T47D (cell line): ENCODE data around the gene TMEM63A.
A peak's percentile ranks its signal among the peaks of the same experiment; 100 is the strongest.

Experiments
- DNase-seq, 2 experiments: peaks; one replicate each; pipeline versions ENCODE4 v3.0.0 to v3.0.0-alpha.2; 2011 to 2012; ENCODE audit warnings: low read depth in 1 of 2, low spot score in 1 of 2
- JUND ChIP-seq: IDR thresholded peaks from 2 replicates; pipeline ENCODE4 v1.6.1; 2012; ENCODE audit warnings: low read depth
- in situ Hi-C: cut with HindIII; loops from 2 replicates; pipeline ENCODE4 v1.10.0; 2016; ENCODE audit warnings: low sequenced_read_pairs, low pct_unique_long_range_greater_than_20kb

TMEM63A gene

DNA sequence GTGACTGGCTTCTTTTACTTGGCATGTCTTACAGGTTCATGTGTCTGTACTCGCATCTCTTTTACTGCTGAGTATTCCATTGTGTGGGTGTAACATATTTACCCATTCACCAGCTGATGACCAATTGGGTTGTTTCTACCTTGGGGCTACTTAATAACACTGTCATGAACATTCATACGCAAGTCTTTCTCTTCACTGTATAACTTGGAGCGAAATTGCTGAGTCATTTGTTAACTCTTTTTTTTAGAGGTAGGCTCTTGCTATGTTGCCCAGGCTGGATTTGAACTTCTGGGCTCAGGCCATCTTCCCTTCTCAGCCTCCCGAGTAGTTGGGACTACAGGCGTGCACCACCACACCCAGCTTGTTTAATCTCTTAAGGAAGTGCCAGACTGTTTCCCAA, 35.4 kb upstream of the TMEM63A start:
- no peak for TF ChIP-seq JUND
- in situ Hi-C loops: no loop called here
- DNase-seq: peak in 1 of 2 experiments; percentile 39

DNA sequence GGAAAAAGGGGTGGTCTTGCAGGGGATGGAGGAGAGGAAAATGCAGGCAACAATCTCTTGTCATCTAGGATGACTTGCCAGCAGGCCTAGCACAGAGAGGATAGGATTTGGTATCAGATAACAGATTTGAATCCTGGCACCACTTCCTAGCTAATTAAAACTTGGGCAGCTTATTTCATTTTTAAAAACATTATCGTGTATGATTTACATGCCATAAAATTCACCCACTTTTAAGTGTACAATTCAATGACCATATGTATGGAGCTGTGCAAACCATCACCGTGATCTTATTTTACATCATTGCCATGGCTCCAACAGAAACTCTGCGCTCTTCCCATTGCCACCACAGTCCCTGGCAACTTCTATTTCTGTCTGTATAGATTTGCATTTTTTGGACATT, 34.9 kb upstream of the TMEM63A start:
- no peak for DNase-seq
- in situ Hi-C loops: no loop called here
- TF ChIP-seq JUND: no peak

DNA sequence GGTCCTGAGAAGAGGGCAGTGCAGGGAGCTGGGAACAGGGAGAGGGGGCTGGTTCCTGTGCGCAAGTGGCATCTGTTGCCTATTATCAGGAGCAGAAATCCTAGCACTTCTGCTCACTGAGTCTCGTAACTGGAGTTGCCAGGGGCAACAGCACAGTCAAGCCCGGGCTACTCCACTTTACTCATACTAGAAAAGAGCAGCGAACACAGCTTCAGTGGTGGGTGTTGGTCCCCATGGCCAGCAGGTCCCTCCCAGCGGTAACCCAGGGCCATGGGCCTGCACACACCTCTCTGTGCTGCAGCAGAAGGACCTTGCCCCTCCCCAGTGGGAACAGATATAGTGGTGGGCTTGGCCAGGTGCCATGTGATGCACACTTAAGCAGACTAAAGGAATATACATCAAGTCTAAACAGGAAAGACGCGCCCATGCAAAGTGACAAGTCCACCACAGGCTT, 33.4 kb upstream of the TMEM63A start:
- in situ Hi-C loops: no loop called here
- DNase-seq: no peak

DNA sequence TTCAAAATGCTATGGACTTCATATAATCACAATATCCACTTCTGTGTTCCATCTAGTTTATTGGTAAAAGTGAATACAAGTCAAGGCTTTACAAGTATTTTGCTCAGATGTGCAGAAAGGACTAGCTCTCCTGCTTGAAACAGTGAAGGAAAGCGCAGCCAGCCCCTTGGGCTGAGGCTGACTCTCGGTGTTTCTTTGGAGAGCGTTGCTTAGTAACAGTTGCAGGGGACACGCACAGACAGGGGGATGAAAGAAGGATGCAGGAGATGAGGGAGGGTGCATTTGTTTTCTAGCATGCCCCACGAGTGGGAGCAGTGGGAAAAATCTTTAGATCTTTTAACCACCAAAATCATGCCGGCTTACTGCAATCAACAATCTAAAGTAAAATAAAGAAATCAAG, 32.8 kb upstream of the TMEM63A start:
- no peak for DNase-seq
- no peak for TF ChIP-seq JUND
- in situ Hi-C loops: no loop called here

More for the DNA sequence above, 33.4 kb upstream of the TMEM63A start:
- TF ChIP-seq JUND: no peak

DNA sequence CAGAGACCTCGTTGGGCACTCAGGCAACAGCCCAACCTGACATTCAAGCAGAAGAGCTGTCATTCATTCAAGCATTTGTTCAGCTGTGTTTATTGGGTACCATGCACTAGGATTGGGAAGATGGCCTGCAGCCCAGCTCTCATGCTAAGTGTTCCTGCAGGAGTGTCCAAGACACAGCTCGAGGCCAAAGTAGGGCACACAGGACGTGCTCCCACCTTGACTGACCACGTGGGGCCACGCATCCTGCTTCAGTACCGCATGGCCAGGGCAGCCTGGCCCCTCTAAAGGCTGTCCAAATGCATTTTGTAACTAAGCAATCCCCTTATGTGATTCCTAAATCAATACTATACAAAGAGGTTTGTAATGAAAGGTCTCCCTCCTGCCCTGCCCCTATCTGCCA, 32.2 kb upstream of the TMEM63A start:
- no peak for TF ChIP-seq JUND
- no peak for DNase-seq
- in situ Hi-C loops: no loop called here

DNA sequence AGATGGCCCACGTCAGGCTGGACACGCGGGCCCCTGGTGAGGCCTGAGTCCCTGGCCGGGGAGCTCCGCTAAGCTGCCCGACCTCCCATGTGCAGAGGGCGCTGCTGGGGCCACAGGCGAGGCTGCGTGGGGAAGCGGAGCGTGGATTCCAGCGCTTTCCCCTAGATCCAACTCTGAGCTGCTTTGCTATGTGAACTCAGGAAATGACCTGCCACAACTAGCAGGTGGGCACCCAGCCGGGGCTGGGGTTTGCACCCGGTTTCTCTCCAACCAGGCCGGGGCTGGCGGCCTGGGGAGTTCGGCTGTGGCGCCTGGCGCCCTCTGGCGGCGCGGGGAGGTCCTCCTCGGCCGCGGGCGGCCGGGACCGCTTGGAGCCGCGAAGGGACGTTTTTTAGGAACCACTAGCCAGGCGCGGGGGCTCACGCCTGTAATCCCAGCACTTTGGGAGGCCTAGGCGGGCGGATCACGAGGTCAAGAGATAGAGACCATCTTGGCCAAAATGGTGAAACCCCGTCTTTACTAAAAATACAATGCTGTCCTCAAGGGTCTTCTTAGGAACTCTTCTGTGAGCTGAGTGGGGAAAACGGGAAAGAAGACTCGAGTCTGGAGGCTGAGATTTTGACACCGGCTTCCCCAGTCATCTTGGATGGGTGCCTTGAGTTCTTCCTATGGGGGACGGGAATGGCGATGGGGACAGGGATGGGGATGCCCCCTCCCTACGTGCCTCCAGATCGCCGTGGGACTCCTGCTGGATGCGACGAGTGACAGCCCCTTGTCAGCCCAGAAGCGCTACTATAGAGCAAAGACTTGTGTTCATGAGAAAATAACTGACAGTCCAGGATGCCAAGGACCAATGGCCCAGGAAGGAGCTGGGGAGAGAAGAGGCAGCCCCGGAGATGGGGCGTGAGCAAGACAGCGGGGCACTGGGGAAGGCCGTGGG, 29.3 kb upstream of the TMEM63A start:
- in situ Hi-C loops: no loop called here
- DNase-seq: no peak

DNA sequence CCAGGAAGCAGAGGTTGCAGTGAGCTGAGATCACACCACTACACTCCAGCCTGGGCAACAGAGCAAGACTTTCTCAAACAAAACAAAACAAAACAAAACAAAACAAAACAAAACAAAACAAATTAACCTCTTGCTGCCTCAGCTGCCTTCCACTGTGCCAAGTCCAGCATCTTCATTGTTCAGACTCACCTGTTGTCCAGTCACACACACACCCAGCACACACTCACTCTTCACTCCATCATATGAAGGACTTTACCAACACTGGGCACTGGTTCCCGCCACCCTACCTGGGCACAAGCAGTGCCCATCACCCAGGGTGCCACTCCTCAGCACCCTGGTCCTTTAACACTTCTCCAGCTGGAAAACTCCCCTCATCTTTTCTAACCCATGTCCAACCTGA, 27.3 kb upstream of the TMEM63A start:
- in situ Hi-C loops: no loop called here
- DNase-seq: no peak
- TF ChIP-seq JUND: no peak

More for the DNA sequence above, 29.3 kb upstream of the TMEM63A start:
- TF ChIP-seq JUND: no peak

DNA sequence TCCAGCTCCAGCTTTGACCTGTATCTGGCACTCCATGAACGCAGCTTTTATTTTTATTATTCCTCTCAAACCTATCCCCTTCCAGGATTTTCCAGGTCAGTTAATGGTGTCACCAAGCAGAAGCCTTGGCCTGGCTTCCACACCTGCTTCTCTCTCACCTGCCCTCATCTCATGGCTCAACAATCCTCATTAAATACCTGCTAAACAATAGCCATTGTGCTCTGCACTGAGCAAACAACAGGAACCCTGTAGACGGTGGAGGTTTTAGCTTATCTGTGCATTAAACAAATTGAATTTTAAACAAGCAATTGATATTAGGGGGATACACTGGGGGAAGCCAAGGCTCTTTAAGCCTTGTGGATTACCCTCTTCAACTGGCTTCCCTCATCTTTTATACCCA, 26.6 kb upstream of the TMEM63A start:
- DNase-seq: no peak
- in situ Hi-C loops: no loop called here
- TF ChIP-seq JUND: no peak

DNA sequence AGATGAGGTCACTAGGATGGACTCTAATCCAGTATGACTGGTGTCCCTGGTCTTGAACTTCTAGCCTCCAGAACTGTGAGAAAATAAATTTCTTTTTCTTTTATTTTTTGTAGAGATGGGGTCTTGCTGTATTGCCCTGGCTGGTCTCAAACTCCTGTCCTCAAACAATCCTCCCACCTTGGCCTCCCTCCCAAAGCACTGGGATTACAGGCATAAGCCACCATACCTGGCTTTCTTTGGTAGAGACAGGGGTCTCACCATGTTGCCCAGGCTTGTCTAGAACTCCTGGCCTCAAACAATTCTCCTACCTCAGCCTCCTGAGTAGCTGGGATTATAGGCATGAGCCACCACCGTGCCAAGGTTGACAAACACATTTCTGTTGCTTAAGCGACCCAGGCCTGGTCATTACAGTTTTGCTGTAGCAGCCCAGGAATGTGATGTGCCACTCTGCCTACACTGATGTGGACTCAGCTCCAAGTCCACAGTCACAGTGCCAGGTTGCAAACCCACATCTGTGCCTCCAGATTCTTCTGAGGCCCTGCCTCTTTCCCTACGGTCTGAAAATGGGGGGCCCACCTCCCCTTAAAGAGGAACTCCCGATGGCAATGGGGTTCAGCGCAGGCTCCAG, 25.9 kb upstream of the TMEM63A start:
- in situ Hi-C loops: no loop called here
- DNase-seq: no peak
- TF ChIP-seq JUND: no peak

DNA sequence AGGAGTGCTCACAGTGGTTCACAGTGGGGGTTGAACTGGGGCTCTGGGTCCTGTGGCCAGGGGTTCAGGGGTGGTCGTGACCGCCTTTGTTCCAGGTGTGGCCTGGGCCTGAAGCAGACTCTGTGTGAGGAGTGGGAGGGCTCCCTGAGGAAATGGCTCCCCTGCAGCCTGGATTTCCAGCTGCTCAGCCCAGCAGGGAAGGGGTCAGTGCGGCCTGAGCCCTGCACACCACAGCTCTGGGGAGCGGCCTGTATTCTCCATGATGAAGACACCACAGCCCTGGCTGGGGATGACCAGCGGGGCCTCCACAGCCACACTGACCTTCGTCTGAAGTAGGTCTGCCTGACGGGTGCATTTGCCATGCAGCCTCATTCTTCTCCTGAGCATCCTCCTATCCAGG, 25.2 kb upstream of the TMEM63A start:
- in situ Hi-C loops: no loop called here
- DNase-seq: no peak
- TF ChIP-seq JUND: no peak

DNA sequence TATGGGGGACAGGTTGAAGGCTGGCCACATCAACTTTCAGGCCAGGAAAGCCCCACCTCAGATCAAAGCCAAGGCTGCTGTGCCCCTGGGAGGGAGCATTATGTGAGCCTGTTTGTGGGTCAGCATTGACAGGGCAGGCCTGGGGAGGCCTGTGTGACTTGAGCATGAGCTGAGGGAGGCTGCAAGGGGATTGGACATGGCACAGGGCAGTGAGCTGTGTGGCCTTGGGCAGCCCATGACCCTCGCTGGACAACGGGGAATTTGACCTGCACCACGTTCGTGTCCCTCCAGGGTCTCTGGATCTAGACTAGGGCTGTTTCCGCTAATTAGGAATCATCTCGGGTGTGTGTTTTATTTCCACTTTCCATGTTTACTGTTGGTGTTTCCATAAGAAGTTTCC, 24.3 kb upstream of the TMEM63A start:
- in situ Hi-C loops: no loop called here

DNA sequence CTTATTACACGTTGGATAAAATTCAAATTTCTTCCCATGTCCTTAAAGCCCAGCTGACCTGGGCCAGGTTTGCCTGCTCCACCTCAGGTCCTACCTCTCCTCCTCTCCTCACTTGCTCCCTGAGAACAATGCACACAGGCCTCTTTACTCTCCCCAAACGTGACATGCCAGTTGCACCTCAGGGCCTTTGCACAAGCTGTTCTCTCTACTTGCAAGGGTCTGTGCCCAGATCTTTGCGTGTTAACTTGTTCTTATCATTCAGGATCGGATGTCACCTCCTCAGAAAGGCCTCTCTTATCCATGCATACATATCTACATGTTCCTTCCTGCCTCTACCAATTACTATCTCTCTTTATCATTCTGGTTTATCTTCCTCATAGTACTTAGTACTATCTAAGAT, 21.4 kb upstream of the TMEM63A start:
- in situ Hi-C loops: no loop called here

More for the DNA sequence above, 24.3 kb upstream of the TMEM63A start:
- no peak for TF ChIP-seq JUND
- no peak for DNase-seq

More for the DNA sequence above, 21.4 kb upstream of the TMEM63A start:
- no peak for DNase-seq
- no peak for TF ChIP-seq JUND
